HepG2 (cell line): ENCODE data around the gene TEC. TPM values are rescaled to one million over a fixed set of nuclear protein-coding genes. Genes with fewer than 3 reads are reported as not detected.

ENCODE experiments used
- ATAC-seq: fragments of 200-7000 bp; cut with Tn5 transposase; 3 replicates; pipeline ENCODE4 v1.9.1; 2020; ENCODE audit warnings: mild to moderate bottlenecking, moderate library complexity
- BruUV-seq: library from RNA; stranded (reverse); fragments of 400-500 nt; replicated peaks from 2 replicates; lab custom pipeline; 2021; lab: Mats Ljungman, UMichigan
- CTCF ChIA-PET: fragments of 300-600 bp; formaldehyde crosslinking; extraction: SDS; loops from one replicate; lab custom pipeline; 2021; ENCODE audit warnings: low total read pairs, inconsistent platforms, low intra/inter-chr PET ratio; lab: Yijun Ruan, JAX
- POLR2A ChIA-PET: fragments of 350-600 bp; sonication (Branson Sonifier 250); formaldehyde crosslinking; loops from one replicate; lab custom pipeline; 2020; ENCODE audit warnings: antibody characterized with exemption, inconsistent platforms; lab: Yijun Ruan, JAX
- DNase-seq: peaks from one replicate; pipeline ENCODE4 v3.0.0-alpha.2; 2015; ENCODE audit warnings: low spot score
- FAIRE-seq: peaks from 3 replicates; lab custom pipeline; 2011; peaks lifted over from hg19 to GRCh38; lab: Jason Lieb, UNC
- H2AFZ ChIP-seq: one replicate; pipeline ENCODE4 v1.6.1; 2011; ENCODE audit warnings: low read length, inconsistent platforms
- H3K27ac ChIP-seq: fragments of 300-600 bp; 3 replicates; pipeline ENCODE4 v1.8.0; 2011; ENCODE audit warnings: mixed run types, mild to moderate bottlenecking, mixed read lengths, low read length, inconsistent platforms; ENCODE audit not compliant: insufficient read depth; ENCODE audit errors: extremely low read length
- H3K27me3 ChIP-seq, 2 experiments: fragments of 200-600 bp in 1 of 2; 2 replicates in 1 of 2; 3 replicates in 1 of 2; pipeline versions ENCODE4 v1.6.0 to v1.8.0; 2011; ENCODE audit warnings: low read length in 2 of 2, mild to moderate bottlenecking in 2 of 2, moderate library complexity in 2 of 2, inconsistent platforms in 1 of 2; ENCODE audit not compliant: insufficient read depth in 2 of 2, control insufficient read depth in 1 of 2
- H3K36me3 ChIP-seq, 2 experiments: fragments of 200-600 bp in 1 of 2; replicated peaks in 1 of 2; 2 replicates in 1 of 2; 3 replicates in 1 of 2; pipeline versions ENCODE4 v1.5.1 to v1.8.0; 2011; ENCODE audit warnings: low read length in 2 of 2, inconsistent platforms in 1 of 2; ENCODE audit not compliant: insufficient read depth in 2 of 2, control insufficient read depth in 1 of 2
- H3K4me1 ChIP-seq: 2 replicates; pipeline ENCODE4 v1.5.1; 2012; ENCODE audit warnings: low read length, inconsistent platforms; ENCODE audit not compliant: insufficient read depth
- H3K4me2 ChIP-seq: 2 replicates; pipeline ENCODE4 v1.6.0; 2011; ENCODE audit warnings: low read depth, low read length, inconsistent platforms
- H3K4me3 ChIP-seq, 3 experiments: fragments of 200-600 bp in 1 of 3; sonication (generic), shearing (Covaris generic) in 1 of 3; replicated peaks in 1 of 3; 2 replicates each; pipeline ENCODE4 v1.5.1; 2011 to 2016; ENCODE audit warnings: low read length in 3 of 3, inconsistent platforms in 2 of 3, low read depth in 2 of 3, mild to moderate bottlenecking in 2 of 3, control low read depth in 1 of 3, mixed read lengths in 1 of 3; ENCODE audit not compliant: insufficient read depth in 1 of 3
- H3K79me2 ChIP-seq: one replicate; pipeline ENCODE4 v1.6.1; 2011; ENCODE audit warnings: low read length, inconsistent platforms; ENCODE audit not compliant: insufficient read depth
- H3K9ac ChIP-seq: 2 replicates; pipeline ENCODE4 v1.6.0; 2011; ENCODE audit warnings: mild to moderate bottlenecking, low read depth, low read length, inconsistent platforms; ENCODE audit not compliant: insufficient read depth
- H3K9me3 ChIP-seq: 2 replicates; pipeline ENCODE4 v1.5.1; 2012; ENCODE audit warnings: mild to moderate bottlenecking, low read length
- H4K20me1 ChIP-seq: 2 replicates; pipeline ENCODE4 v1.6.0; 2011; ENCODE audit warnings: inconsistent platforms, mild to moderate bottlenecking, low read length, moderate library complexity; ENCODE audit not compliant: insufficient read depth
- ARNT ChIP-seq: fragments of 450-650 bp; IDR thresholded peaks from 2 replicates; pipeline ENCODE4 v1.6.1; 2017
- CEBPB ChIP-seq: IDR thresholded peaks from 2 replicates; pipeline ENCODE4 v1.6.1; 2011; ENCODE audit warnings: low read depth, low read length, improper control_type of control experiment, borderline replicate concordance
- HNF1B ChIP-seq: sonication (generic); formaldehyde crosslinking; IDR thresholded peaks from 2 replicates; pipeline ENCODE4 v1.5.1; 2020; ENCODE audit warnings: mild to moderate bottlenecking, moderate library complexity, missing genetic modification reagents
- ISL2 ChIP-seq: sonication (generic); formaldehyde crosslinking; IDR thresholded peaks from 2 replicates; pipeline ENCODE4 v1.5.0; 2020; ENCODE audit warnings: missing genetic modification reagents
- SIX4 ChIP-seq: sonication (generic); formaldehyde crosslinking; IDR thresholded peaks from 2 replicates; pipeline ENCODE4 v1.4.0; 2020; ENCODE audit warnings: missing genetic modification reagents
- SNRNP70 ChIP-seq: fragments of 200-400 bp; formaldehyde crosslinking; IDR thresholded peaks from 2 replicates; pipeline ENCODE4 v1.6.1; 2017; ENCODE audit warnings: mild to moderate bottlenecking, low read depth, low read length, moderate library complexity
- ZNF562 ChIP-seq: sonication (generic); formaldehyde crosslinking; IDR thresholded peaks from 2 replicates; pipeline ENCODE4 v1.8.0; 2022; ENCODE audit warnings: missing genetic modification reagents, borderline replicate concordance
- ZNF784 ChIP-seq: sonication (generic); formaldehyde crosslinking; IDR thresholded peaks from 2 replicates; pipeline ENCODE4 v1.5.1; 2020; ENCODE audit warnings: missing genetic modification reagents, mild to moderate bottlenecking, borderline replicate concordance
- WGBS: methylation state at CpG from one replicate; pipeline ENCODE4 v1.1.6; 2017; ENCODE audit warnings: low lambda C conversion rate; 5-methylcytosine and 5-hydroxymethylcytosine counted together
- in situ Hi-C: cut with HindIII; loops from 2 replicates; pipeline ENCODE4 v1.10.0; 2017; ENCODE audit warnings: low pct_unique_long_range_greater_than_20kb; ENCODE audit not compliant: extremely low pct_ligation_motif_present
- intact Hi-C: fragments of 100-400 bp; cut with micrococcal nuclease; formaldehyde crosslinking; loops from one replicate; pipeline ENCODE4 v1.10.0; 2022; ENCODE audit not compliant: unreplicated experiment
- polyA plus RNA-seq, 8 experiments: library from polyadenylated mRNA; depleted of rRNA in 3 of 8; stranded (reverse) in 7 of 8; unstranded in 1 of 8; fragments of >200 nt; fragmentation: Illumina TruSeq in 4 of 8; extraction: Trizol in 4 of 8; gene quantifications; 2 replicates each; pipeline versions ENCODE4 v1.2.1 to v1.2.3, GENCODE V29; 2011 to 2016; ENCODE audit warnings: low read depth in 4 of 8, missing spikeins in 1 of 8, mixed read lengths in 1 of 8; ENCODE audit not compliant: insufficient read depth in 1 of 8
- total RNA-seq, 5 experiments: library from RNA; depleted of rRNA; stranded (reverse); fragments of >200 nt; fragmentation: Illumina TruSeq; extraction: Trizol; gene quantifications; 2 replicates each; pipeline ENCODE4 v1.2.3, GENCODE V29; 2016; ENCODE audit warnings: low read depth in 1 of 5

The TEC gene
- total and polyA plus RNA-seq, 2 of the 13 experiments (the other 11 are each of a cell fraction or from before 2014, with no cell fraction given): 0.05 to 0.20 TPM

GRCh38 chr4:48243887-48244286 lies 25.8 kb downstream of the TEC start:
- FAIRE-seq: no peak
- CTCF ChIA-PET: no interaction called here
- POLR2A ChIA-PET: no interaction called here

More at GRCh38 chr4:48243887-48244286, 25.8 kb downstream of the TEC start:
- Histone ChIP-seq H3K9ac (no peak overlapping the region), H3K4me2 (no peak overlapping the region), H2AFZ (no peak overlapping the region), H4K20me1 (no peaks in the 10 kb centered on the region), H3K9me3 (no peaks in the 10 kb centered on the region), H3K79me2 (no peaks in the 10 kb centered on the region), H3K4me3 (no peak overlapping the region), H3K4me1 (no peaks in the 10 kb centered on the region), H3K36me3 (no peaks in the 10 kb centered on the region), H3K27me3 (no peaks in the 10 kb centered on the region), H3K27ac (no peak overlapping the region)
- WGBS: 11% methylated on average over 2 of the region's 2 CpGs
- intact Hi-C loops (no loop called here), in situ Hi-C loops (no loop called here)
- no TSS peak for BruUV-seq
- no peak for DNase-seq
- TF ChIP-seq ZNF562 (CRISPR knock-in tag) (no peak), ZNF784 (no peak), ARNT (no peak), SNRNP70 (no peak), SIX4 (CRISPR knock-in tag) (no peak), ISL2 (CRISPR knock-in tag) (no peak), CEBPB (0 out of 2 replicates have a peak, but pooled peaks have one; percentile 27), HNF1B (CRISPR knock-in tag) (no peak)
- no peak for ATAC-seq
